ENCODE measurements around the gene SELENOP. TPM values are rescaled to one million over a fixed set of nuclear protein-coding genes. Genes with fewer than 3 reads are reported as not detected.

The SELENOP gene
- total and polyA plus RNA-seq, 2 experiments from 2014 or later = 11.0 to 12.3 TPM

GRCh38 chr5:42799241-42799608 lies 12.5 kb downstream of the SELENOP start (continued):
- TF ChIP-seq EZH2 (IDR thresholded peaks at IDR 0.05; ENCODE audit: low read depth, unreplicated experiment) (no peak), POLR2AphosphoS5 (IDR thresholded peaks at IDR 0.05; ENCODE audit: low read depth) (no peak), STAT1 (IDR thresholded peaks at IDR 0.05; ENCODE audit: unreplicated experiment) (no peak), CREB1 (CRISPR knock-in tag; IDR thresholded peaks at IDR 0.05; ENCODE audit: low read depth) (no peak), JUNB (IDR thresholded peaks at IDR 0.05; ENCODE audit: unreplicated experiment) (no peak), NANOG (IDR thresholded peaks at IDR 0.05; ENCODE audit: borderline replicate concordance) (no peak)
- TF ChIP-seq, protein P1, sequence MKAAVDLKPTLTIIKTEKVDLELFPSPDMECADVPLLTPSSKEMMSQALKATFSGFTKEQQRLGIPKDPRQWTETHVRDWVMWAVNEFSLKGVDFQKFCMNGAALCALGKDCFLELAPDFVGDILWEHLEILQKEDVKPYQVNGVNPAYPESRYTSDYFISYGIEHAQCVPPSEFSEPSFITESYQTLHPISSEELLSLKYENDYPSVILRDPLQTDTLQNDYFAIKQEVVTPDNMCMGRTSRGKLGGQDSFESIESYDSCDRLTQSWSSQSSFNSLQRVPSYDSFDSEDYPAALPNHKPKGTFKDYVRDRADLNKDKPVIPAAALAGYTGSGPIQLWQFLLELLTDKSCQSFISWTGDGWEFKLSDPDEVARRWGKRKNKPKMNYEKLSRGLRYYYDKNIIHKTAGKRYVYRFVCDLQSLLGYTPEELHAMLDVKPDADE (IDR thresholded peaks at IDR 0.05) = no peak
- TF ChIP-seq, protein P2, sequence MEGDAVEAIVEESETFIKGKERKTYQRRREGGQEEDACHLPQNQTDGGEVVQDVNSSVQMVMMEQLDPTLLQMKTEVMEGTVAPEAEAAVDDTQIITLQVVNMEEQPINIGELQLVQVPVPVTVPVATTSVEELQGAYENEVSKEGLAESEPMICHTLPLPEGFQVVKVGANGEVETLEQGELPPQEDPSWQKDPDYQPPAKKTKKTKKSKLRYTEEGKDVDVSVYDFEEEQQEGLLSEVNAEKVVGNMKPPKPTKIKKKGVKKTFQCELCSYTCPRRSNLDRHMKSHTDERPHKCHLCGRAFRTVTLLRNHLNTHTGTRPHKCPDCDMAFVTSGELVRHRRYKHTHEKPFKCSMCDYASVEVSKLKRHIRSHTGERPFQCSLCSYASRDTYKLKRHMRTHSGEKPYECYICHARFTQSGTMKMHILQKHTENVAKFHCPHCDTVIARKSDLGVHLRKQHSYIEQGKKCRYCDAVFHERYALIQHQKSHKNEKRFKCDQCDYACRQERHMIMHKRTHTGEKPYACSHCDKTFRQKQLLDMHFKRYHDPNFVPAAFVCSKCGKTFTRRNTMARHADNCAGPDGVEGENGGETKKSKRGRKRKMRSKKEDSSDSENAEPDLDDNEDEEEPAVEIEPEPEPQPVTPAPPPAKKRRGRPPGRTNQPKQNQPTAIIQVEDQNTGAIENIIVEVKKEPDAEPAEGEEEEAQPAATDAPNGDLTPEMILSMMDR (conservative IDR thresholded peaks at IDR 0.05; ENCODE audit: low read depth in 2 of 2) = no peak

- no peak for DNase-seq (ENCODE audit: low spot score)
- no peaks in the 10 kb centered on the region for H3F3A ChIP-seq (replicated peaks; ENCODE audit: low read depth)
- Mint-ChIP-seq H3K9me3 (no peaks in the 10 kb centered on the region), H3K27ac (no peak overlapping the region), H3K4me3 (no peak overlapping the region), H3K4me1 (no peaks in the 10 kb centered on the region), H3K27me3 (ENCODE audit: insufficient read depth, low read depth, poor library complexity) (no peaks in the 10 kb centered on the region), H3K36me3 (ENCODE audit: low read depth) (peaks cover 26% of the 10 kb centered on the region; the same call in 2 of the 3 replicates)
- H3K36me3 ChIP-seq (ENCODE audit: insufficient read depth) = peaks cover 3% of the 10 kb centered on the region; the same call in 1 of the 2 replicates
- H4K20me1 ChIP-seq (replicated peaks; ENCODE audit: insufficient read depth) = no peaks in the 10 kb centered on the region
- no peak for ATAC-seq
- H3K4me2 ChIP-seq = no peak overlapping the region
- no peak overlapping the region for H2AFZ ChIP-seq
- no peaks in the 10 kb centered on the region for H3K4me1 ChIP-seq (ENCODE audit: insufficient read depth)
- H3K9me2 ChIP-seq (ENCODE audit: insufficient read depth) = no peaks in the 10 kb centered on the region
- no peak overlapping the region for H3K27ac ChIP-seq (ENCODE audit: low read depth)
- H3K79me2 ChIP-seq (replicated peaks; ENCODE audit: insufficient read depth) = no peaks in the 10 kb centered on the region
- no peaks in the 10 kb centered on the region for H3K27me3 ChIP-seq (ENCODE audit: insufficient read depth)
- no peak overlapping the region for H3K4me3 ChIP-seq
- TF ChIP-seq, protein P1 (IDR thresholded peaks at IDR 0.05) = no peak
- TF ChIP-seq ZNF462 (CRISPR knock-in tag; IDR thresholded peaks at IDR 0.05) (no peak), NANOG (IDR thresholded peaks at IDR 0.05; ENCODE audit: borderline replicate concordance) (no peak), JUNB (IDR thresholded peaks at IDR 0.05; ENCODE audit: unreplicated experiment) (no peak), STAT1 (IDR thresholded peaks at IDR 0.05; ENCODE audit: unreplicated experiment) (no peak)
Observed at GRCh38 chr5:42798284-42799240, 13.1 kb downstream of the SELENOP start.
